ENCODE measurements around the gene LYSMD3.
"Not testable (repeated sequence)": the region's sequence is repeated elsewhere in the genome, so short reads cannot be mapped to it uniquely, and the experiment has no call there.

Gene LYSMD3

DNA sequence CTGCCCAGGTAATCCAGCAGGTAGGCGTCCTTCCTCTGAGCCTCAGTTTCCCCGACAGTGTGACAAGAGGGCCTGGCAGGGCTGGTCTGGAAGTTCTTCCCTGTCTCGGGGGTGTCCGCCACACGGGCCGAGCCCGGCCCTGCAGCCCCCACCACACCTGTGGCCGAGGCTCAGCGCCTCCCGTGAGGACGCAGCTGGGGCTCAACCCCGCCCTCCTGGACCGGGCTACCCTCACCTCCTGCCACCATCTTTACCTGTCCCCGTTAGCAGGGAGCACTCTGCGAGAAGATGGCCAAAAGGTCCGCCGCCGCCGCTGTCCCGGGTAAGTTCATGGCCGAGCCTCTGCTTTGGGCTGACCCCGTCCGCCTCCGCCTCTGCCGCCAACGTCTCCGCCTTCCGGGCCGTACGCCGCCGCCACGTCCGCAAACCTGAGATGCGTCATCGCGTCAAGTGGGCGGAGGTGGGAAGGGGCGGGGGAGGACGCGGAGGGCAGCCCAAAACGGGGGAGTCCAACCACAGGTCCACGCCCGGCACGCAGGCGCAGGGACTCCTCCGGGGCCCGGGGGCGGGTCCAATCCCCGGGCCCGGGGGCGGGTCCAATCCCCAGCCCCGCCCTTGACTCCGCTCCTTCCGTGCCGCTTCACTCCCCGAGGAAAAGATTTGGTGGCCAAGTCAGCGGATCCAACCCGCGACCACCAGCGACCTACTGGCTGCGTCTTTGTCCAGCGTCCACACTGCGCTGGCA is at the start of gene LYSMD3:
TSS of gene LYSMD3 (minus strand) at position 391 of the 745 bp plus-strand sequence. CDS start 4,295 bp downstream, outside the sequence.
- DNase-seq, result peak; percentile 98

DNA sequence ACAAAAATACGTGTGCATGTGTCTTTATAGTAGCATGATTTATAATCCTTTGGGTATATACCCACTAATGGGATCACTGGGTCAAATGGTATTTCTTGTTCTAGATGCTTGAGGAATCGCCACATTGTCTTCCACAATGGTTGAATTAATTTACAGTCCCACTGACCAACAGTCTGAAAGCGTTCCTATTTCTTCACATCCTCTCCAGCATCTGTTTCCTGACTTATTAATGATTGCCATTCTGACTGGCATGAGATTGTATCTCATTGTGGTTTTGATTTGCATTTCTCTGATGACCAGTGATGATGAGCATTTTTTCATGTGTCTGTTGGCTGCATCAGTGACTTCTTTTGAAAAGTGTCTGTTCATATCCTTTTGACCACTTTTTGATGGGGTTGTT is 47.2 kb upstream of the LYSMD3 start:
- not testable (repeated sequence) for DNase-seq

DNA sequence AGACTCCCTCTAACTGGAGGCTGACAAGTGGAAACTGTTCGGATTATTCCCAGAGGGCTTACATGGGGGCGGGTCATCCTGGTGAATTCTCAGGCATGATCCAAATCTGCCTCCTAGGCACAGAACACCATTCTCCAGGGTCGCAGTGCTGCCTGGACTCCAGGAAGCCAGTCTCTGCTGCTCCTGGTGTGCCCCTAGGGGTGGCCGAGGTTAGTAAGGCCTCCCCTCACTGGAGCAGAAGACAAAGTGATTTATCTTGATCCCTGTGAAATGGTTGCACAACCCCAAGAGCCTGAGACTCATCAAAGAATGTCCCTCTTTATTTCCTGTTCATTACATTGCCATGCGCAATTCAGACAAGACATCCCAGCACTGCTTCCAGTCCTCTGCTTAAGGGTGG is 46.3 kb upstream of the LYSMD3 start:
- no peak for DNase-seq

DNA sequence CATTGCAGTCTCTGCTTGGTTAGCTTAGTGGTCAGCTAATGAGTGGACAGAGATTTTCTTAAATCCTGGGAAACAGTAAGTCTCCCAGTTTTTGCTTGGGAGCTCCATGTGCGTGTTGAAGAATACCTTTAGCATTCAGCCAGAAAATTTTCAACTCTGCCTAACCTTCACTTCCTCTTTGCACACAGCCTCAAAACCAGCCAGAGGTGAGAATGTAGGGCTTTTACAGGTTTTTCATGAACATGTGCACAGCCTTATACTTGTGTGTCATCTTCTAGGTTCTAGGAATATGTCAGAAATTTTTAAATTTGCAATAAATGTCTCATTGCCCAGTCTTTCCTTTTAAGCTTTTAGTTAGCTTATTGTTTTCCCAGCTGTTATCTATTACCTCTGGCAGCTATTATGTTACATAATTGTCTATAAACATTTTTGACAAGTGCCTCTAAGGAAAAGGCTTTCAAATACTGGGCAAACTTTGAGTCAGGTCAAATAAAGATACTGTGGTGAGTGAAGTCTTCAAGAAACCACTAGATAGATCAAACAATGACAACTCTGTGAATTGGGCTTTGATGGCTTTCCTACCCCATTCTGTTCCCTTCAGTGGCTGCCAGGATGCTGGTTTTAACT is 41.9 kb upstream of the LYSMD3 start:
- no peak for DNase-seq

DNA sequence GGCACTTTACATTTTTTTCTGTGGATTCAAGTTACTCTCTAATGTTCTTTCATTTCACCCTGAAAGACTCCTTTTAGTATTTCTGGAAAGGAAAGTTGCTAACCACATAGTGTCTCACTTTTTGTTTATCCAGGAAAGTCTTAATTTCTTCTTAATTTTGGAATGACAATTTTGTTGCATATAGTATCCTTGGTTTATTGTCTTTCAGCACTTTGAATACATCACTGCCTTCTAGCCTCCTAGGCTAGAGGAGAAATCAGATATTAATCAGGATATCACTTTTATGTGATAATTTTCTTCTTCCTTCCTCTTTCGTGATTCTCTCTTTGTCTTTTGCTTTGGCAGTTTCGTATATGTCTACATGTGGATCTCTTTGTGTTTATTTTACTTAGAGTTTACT is 40.6 kb upstream of the LYSMD3 start:
- no peak for DNase-seq

DNA sequence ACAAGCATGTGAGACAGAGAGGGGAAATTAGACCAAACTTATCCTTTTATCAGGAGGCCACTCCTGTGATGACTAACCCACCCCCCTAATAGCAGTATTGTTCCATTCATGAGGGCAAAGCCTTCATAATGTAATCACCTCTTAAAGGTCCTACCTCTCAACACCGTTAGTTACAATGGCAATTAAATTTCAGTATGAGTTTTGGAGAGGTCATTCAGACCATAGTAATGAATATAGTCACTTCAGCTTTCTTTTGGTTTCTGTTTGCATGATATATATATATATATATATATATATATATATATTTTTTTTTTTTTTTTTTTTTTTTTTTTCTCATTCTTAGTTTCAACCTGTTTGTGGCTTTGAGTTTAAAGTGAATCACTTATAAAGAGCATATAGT is 39.7 kb upstream of the LYSMD3 start:
- DNase-seq, result no peak

DNA sequence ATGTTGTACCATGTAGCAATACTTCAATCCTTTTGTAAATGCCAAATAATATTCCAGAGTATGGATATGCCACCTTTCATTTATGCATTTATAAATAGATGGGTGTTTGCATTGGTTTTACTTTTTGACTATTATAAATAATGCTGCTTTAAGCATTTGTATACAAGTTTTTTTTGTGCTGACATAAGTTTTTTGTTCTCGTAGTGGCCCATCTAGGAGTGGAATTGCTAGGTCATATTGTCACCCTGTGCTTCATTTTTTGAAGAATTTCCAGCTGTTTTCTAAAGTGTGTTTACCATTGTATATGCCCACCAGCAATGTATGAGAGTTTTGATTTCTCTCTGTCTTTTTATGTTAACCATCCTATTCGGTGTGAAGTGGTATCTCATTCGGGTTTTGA is 36.1 kb upstream of the LYSMD3 start:
- DNase-seq, result no peak

DNA sequence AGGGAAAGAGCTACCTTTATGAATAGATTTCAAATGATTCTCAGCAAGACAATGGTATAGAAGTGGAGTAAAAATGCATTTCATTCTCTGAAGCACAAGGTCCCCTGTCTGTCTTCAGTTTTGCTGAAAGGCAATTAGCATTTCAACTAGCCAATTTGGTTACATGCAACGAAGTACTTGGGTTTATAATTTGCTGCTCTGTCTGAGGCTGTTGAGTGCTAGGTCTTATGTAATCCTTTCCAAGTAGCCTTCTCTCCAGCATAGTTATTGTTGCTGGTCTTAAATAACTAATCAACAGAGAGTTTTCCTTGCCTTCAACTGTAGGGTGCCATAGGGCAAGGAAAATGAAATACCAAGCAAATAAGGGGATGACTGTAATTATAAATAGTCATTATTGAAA is 33.7 kb upstream of the LYSMD3 start:
- no peak for DNase-seq

DNA sequence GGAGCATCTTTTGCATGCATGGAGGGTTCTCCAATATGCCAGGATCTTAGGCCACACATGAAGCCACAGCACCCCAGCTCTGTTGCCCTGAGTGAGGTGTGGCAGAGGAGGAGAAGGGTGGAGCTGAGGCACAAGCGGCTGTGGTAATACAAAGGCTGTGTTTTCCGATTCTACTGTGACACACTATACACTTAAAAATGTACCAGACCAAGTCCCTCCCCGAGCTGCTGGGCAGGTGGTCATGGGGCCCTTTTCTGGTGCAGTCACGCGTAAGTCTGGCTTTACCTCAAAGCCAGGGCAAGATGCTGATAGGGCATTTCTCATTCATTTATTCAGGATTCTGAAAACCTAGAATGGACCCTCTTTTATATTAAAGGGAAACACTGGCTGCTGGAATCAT is 33.0 kb upstream of the LYSMD3 start:
- DNase-seq, result no peak

DNA sequence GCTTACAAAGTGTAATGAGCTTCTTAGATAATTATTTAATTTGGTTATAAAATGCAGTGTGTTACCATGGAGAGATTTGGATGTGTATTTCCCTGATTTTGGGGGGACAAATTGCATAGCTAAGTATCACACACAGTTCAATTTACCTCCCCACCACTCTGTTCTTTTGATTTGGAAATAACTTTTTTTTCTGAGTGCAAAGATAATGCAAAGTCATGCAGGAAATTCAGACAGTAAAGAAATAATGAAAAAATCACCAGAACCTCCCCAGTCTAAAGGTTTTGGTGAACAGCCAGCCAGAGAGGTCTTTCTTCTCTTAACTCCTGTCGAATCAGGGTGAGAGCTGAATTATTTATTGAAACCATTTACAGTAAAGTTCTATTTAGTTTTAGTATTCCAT is 32.4 kb upstream of the LYSMD3 start:
- DNase-seq, result no peak

DNA sequence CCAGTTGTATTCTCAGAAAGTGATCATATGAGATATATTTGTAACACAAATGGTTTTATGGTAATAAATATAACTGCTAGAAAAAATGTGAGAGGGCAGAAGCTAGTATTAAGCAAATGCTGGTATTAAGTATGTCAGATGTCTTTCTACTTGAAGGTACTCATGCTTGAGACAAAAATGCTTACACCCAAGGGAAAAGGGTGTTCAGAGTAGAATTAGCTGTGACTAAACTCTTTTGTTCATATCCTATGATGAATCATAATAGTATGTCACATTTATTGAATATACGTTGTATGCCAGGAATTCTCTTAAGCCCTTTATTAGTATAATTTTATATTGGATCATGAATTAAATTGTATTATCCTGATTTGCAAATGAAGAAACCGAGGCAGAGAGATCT is 31.4 kb upstream of the LYSMD3 start:
- DNase-seq, result no peak

DNA sequence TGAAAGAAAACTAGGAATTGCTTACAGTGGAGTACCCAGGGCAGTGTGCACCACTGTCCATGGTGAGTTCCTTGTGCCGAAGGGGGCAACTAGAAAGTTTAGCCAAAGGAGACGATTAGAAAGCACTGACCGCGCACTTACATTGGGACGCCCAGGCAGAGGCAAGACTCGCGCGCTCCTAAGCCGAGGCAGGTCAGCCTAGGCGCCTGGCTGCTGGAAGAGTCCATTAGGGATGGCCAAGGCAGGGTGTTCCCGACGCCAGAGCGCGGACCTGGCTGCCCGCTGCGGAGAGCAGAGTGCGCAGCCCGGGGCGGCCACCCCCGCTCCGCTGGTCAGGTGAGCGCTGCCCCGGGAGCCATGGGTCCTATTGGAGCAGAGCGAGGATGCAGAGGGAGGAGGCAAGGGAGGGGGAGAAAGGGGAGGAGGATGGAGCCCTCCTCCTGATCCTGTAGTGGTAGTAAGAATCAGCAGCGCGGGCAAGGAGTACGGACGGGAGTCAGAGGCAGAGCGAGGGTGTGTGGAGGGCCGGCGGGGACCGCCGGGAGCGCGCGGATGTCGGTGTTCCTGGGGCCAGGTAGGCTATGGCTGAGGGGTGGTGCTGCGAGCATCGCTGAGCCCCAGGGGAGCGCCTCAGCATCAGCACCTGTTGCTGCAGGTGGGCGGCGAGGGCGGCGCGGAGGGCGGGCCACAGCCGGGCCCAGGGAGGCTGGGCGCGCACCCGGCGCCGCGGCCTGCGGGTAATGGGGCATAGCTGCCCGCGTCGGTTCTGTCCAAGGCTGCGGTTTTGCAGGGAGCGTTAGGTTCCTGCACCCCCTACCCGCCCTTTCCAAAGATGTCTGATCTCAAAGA is 29.2 kb upstream of the LYSMD3 start, which contains the start of gene ADGRV1:
TSS of gene ADGRV1 (plus strand) at position 454 of the 849 bp plus-strand sequence. CDS start at position 553, 99 bp downstream.
- DNase-seq, result peak; percentile 55

DNA sequence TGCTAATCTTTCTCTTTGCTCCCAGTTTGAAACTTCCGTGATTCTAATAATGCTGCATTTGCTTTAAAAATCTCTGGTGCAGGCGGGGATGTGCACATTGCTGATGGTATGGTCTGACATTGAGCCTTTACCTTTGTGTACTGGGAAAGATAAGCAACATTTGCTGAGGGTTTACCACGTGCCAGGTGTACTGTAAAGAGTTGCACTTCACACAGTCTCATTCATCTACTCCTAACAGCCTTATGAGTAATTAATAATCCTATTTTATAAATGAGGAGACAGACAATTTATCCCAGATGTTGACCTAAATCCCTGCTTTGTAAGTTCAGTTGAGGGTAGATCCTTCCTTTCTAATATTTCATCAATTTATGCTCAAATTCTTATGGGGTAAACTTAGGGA is 28.5 kb upstream of the LYSMD3 start:
- DNase-seq, result no peak

DNA sequence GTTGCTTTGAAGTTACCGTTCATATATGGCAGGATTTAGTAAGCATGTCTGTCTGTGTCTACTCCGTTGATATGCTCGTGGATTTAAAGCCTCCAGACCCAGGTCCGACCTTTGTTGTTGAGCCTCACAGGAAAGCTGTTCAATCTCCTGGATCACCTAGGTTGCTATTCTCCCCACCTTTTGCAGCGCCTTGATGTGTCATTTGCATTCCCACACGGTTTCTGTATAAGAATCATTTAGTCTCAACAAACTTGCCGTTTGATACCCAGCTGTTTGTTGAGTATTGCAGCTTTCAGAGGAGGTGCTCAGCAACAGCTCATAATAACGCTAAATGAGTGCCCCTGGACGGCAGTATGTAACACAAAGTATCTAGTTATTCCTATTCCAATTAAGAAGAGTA is 28.0 kb upstream of the LYSMD3 start:
- DNase-seq, result no peak

DNA sequence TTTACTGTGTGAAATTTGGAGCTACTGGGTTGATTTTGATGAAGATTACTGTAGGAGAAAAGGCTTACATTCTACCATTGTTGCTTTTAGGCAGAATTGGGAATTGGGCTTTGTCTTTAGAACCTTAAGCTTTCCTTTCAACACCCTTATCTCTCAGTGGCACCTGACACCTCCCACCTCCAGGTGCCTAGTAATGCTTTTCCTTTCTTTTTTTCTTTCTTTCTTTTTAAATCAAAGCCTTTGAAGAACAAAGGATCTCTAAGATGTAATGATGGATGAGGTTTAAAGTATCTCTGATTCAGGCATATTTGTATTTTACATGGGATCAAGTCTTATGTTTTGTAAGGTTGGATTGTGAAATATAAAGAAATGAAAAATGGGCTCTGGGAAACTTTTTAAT is 26.3 kb upstream of the LYSMD3 start:
- DNase-seq, result no peak

DNA sequence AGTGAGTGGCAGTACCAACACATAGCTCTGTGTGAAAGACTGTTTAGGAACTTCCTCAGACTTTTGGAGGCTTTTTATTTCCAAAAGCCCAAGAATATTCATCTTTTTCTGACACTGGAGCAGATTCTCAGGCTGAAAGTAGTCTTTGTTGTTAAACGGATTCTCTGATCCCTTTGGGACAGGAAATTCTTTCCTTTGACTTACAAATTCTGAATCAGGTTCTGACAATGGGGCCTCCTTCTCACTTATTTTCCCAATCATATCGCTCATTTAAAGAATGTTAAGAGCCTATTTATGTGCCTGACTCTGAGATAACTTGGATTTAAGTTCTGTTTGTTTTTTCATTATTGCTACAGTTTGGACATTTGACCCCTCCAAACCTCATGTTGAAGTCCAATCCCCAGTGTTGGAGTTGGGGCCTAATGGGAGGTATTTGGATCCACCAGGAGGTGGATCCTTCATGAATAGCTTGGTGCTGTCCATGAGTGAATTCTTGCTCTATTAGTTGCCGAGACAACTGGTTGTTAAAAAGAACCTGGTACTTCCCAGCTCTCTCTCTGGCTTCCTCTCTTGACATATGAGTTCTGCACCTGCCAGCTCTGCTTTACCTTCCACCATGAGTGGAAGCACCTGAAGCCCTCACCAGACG is 25.1 kb upstream of the LYSMD3 start:
- no peak for DNase-seq

DNA sequence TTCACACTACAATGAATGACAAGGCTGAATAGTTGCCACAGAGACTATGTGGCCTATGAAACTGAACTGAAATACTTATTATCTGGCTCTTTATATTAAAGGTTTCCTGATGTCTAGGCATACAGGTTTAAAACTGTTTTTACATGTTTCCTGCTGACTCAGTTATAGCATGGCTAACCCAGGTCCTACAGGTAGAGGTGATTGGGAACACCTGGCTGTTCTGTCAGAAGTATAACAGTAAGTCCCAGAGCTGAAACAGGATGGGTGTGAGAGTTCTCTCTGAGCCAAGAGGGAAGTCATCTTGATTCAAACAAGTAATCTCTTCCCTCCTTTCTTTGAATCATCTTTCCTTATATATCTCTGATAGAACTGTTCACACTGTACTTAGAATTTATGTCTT is 24.3 kb upstream of the LYSMD3 start:
- no peak for DNase-seq

DNA sequence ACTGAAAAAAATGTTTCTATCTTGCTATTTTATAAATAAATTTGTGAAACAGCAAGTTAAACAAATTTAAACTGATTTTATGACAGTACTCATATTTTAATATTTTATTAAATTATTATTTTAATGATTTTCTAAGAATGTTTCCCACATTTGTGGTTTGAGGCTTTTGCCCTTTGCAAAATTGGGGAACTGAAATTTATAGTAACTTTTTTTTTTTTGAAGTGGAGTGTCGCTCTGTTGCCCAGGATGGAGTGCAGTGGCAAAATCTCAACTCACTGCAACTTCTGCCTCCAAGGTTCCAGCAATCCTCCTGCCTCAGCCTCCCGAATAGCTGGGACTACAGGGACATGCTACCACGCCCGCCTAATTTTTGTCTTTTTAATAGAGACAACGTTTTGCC is 22.0 kb upstream of the LYSMD3 start:
- DNase-seq, result no peak

DNA sequence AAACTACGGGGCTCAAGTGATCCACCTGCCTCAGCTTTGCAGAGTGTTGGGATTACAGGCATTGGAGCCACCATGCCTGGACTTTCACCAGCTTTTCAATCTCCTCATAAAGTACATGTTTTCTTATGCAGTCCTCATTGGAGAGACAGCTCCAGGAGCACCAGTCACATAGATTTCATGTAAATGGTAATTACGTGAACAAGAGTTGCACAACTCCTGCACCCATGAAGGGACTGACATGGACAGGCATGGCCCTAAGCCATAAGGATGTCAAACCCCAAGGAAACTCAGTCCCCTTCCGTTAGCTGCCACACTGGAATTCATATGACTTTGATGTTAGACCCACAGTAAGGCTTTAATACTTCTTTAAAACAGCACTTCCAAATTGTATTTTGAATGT is 21.6 kb upstream of the LYSMD3 start:
- DNase-seq, result no peak

DNA sequence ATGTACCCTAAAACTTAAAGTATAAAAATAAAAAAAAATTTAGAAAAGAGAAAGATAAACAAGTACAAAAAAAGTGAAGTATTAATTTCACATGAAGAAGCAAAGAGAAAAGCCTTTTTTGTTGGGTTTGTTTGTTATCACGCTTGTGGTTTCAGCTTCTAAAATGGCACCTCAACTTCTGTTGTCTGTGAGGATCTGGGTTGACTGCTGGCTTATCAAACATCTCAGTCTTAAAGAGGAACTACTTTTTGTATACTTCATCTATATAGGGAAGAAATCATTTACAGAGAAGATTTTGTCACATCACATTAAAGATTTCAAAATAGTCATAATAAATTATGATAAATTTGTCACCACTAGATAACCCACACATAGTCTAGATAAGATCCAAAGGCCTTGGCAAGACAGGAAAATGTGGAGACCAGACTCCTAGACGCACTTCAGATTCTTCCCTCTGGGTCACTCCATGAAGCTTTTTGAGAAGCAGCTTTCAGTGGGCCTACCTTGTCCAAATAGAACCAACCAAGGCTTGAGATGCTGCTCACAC is 20.4 kb upstream of the LYSMD3 start:
- no peak for DNase-seq

DNA sequence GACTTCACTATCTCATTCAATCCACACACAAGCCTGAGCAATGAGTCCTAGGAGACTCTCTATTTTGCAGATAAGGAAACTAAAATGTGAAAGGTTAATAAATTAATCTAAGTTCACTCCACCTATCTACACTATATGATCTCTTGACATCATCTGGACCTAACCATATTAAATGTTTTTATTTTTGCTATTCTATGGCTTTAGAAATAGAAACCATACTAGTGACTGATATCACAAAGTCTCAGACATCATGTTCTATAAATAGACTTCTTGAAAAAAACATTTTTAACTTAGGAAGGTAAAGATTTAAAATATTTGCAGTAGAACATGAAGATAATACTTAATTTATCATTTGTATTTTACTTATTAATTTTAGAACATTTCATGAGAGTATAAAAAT is 19.8 kb upstream of the LYSMD3 start:
- DNase-seq, result no peak

DNA sequence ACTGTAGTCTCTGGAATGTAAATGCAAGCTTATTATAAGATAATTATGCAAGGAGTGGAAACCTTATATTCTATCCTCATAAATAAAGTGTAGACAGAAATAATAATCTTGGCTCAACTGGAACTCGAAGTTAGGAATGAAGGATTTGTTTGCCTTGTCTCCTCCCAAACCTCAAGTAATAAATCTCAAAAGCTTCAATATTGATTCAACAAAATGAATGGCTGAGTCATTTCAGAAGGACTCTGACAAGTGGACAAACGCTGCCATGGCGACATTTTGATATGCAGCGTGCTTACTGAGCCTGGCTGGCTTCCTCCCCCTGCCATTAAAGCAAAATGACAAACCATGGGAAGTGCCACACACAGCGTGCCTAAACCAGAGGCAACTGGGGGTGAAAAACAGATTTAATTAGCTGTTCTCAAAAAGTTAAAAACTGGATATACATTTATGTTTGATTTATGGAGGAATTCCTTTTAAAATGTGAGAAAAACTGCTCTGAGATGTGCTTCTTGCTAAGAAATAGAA is 18.7 kb upstream of the LYSMD3 start:
- DNase-seq, result no peak

DNA sequence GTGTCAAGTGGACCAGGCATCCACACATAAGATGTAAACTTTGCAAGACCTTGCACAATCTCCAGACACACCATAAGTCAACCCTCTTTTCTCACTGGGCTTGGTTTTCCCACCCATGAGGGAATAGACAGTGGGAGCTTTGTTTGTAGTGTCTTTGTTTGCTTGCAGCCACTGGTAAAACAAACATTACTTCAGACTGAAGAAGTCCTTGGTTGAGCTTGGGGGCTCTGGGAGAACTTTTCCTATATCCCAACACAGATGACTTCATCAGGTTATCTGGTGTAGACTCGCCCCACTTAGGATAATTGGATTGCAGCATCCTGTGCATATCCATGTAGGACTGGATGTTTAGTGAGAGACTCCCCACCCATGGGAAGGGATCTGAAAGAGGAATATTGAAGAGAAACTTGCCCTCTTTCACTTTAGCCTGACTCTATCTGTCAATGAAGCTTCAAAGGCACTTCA is 17.7 kb upstream of the LYSMD3 start:
- DNase-seq, result no peak

Data from right forelimb (tissue), 1 donor.